HG03175 (cell line): ENCODE results near the gene ST14.

Experiments used
- ATAC-seq: cut with Tn5 transposase; IDR thresholded peaks from one replicate; pipeline ENCODE4 v1.9.1; 2021; ENCODE audit warnings: mild to moderate bottlenecking, moderate library complexity; ENCODE audit not compliant: unreplicated experiment

Gene ST14

DNA sequence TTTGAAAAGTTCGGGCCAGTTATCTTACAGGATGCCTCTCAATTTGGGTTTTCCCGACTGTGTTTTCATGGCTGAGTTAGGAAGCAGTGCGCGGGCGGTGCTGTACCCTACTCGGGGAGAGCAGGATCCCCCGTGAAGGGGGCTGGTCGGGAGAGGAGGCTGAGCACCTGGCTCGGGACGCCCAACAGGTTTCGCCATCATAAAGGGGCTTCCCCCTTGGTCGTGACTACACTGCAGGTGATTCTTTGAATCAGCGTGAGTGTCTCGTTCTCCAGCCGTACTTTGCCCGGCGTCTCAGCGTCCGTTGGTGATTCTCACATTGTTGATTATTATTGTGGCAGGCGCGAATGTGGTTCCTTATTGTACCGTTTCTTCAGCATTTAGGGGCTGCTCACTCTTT, 46.6 kb downstream of the ST14 start:
- no peak for ATAC-seq

GRCh38 chr11:130208241-130209127, 48.9 kb downstream of the ST14 start:
- ATAC-seq = no peak

DNA sequence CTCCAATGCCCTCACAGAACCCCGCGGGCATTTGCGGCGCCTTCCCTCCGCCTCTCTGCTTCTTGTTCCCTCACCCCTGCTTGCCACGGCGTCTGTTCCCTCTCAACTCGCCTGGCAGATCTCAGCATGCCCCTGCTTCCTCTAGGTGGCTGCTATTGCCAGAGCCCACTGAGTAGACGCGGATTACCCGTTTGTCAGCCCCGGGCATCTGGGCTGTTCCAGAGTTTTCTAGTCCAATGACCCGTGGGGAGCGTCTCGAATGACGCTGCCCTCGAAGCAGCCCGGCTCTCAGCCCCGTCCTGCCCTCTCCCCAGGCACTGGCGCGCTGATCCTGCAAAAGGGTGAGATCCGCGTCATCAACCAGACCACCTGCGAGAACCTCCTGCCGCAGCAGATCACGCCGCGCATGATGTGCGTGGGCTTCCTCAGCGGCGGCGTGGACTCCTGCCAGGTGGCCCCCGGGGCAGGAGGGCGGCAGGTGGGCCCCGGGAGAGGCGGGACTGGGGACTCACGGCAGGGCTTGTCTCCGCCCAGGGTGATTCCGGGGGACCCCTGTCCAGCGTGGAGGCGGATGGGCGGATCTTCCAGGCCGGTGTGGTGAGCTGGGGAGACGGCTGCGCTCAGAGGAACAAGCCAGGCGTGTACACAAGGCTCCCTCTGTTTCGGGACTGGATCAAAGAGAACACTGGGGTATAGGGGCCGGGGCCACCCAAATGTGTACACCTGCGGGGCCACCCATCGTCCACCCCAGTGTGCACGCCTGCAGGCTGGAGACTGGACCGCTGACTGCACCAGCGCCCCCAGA, 49.7 kb downstream of the ST14 start:
- no peak for ATAC-seq

DNA sequence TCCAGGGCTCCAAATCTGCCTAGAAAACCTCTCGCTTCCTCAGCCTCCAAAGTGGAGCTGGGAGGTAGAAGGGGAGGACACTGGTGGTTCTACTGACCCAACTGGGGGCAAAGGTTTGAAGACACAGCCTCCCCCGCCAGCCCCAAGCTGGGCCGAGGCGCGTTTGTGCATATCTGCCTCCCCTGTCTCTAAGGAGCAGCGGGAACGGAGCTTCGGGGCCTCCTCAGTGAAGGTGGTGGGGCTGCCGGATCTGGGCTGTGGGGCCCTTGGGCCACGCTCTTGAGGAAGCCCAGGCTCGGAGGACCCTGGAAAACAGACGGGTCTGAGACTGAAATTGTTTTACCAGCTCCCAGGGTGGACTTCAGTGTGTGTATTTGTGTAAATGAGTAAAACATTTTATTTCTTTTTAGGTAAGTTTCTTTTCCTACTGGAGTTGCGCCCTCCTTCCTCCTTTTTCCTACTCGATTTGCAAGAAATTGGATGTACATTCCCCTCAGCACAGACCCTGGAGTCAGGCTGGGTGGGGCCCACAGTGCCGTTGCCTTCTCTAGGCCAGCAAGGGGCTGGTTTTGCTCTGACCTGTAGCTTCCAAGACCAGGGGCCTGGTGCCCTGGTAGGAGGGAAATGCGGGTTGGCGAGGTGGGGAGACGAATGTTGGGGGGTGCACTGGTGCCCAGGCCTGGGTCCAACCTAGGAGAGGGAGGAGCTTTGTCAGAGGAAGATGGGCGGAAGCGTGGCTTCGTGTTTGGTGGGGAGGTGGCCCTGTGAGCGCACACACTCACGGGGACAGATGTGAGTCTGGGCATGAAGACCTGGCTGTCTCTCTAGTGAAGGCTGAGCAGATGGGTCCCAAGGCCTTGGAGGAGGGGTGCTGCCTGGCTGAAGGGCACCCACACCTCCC, 50.6 kb downstream of the ST14 start:
- no peak for ATAC-seq

GRCh38 chr11:130211144-130211543, 51.6 kb downstream of the ST14 start:
- ATAC-seq = no peak

DNA sequence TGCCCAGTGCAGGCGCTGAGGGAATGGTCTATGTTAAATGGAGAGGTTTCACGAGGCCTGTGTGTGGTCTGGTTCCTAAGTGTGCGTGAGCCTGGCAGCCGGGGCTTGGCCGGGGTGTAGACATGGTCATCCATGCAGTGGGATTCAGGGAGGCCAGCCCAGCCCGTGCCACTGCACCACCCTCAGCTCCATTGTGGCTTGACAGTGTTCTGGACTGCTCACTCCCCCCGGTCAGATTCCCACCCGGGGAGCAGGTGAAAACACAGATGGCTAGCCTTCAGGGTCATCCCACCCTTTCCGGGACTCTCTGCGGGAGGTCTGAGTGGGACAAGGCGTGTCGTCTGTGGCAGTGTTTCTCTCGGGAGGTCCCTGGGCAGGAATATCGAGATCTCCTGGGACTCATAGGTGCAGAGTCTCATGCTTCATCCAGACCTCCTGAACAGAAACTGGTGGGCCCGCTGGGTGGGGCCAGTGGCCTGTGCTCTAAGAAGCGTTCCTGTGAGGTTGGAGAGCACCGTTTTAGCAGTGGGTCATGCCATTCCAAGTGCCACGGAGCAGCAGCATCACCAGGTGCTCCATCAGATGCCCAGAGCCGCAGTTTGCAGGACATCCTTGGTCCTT, 52.3 kb downstream of the ST14 start:
- ATAC-seq = no peak

- ATAC-seq = peak; percentile 27
Observed at GRCh38 chr11:130212431-130212961, 52.9 kb downstream of the ST14 start.

GRCh38 chr11:130213143-130213978, 53.8 kb downstream of the ST14 start:
- ATAC-seq = peak; percentile 88

GRCh38 chr11:130213979-130214281, 54.3 kb downstream of the ST14 start:
- no peak for ATAC-seq

GRCh38 chr11:130214861-130215530, 55.4 kb downstream of the ST14 start:
- ATAC-seq = no peak

GRCh38 chr11:130215531-130216220, 56.1 kb downstream of the ST14 start:
- ATAC-seq = no peak

- ATAC-seq = no peak
Observed at GRCh38 chr11:130216221-130216550, 56.6 kb downstream of the ST14 start.

DNA sequence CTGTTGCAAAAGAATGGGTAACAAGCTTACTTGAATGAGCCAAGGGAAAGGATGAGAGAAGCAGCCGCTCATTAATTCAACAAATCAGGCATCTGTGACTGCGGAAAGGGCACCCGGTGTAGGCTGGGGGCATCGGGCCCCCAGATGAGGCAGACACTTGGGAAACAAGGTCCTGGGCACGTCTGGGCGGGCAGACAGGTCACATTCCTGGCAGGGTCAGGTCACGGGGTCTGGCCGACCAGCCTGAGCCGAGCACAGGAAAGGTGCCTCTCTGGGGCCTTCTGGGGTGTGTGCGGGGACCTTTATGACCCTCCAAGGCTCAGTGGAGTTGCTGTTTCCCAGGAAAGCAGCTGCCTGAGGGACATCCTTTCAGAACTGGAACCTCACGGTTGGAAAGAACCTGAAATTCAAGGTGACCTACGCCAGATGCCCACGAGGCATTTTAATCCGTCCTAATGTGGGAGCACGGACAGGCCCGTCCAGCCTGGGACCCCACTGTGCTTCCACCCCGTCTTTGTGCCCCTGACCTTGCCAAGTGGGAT, 57.1 kb downstream of the ST14 start:
- ATAC-seq = no peak

DNA sequence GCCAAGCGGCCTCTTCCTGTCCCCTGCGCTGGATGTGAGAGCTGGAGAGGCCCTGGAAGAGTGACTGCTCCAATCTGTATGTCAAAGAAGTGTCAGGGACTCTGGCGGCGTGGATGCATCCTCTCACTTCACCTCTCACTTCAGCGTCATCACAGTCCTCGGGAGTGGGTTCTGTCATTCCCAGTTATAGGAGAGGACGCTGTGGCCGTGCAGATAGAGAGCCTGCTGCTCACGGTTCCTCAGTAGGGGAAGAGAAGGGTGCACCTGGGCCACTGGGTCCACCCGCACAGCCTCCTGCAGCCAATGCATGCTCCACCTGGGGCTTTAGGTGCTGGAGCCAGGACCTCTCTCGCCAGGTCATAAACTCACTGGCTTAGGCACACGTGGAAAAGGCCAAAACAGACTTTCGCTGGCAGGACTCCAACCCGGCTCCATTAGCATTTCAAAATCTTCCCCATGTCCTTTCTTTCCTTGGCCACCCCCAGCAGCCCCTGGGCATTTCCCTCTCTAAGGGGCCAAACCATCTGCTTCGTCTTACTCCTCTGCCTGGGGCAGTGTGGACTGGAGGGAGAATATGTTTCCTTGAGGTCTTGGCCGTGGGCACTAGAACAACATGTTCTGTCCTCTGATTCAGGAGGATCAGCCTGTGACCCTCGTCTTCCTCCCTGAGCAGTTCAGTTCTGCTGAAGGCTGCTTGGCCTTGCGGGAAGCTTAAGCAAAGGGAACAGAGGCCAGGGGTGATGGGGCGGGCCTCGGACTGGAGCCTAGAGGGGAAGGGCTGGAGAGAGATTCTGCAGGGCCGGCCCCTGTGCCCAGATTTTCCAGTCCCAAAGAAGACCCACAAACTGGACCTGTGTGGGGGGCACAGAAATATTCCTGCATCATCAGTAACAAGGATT, 57.8 kb downstream of the ST14 start:
- no peak for ATAC-seq

DNA sequence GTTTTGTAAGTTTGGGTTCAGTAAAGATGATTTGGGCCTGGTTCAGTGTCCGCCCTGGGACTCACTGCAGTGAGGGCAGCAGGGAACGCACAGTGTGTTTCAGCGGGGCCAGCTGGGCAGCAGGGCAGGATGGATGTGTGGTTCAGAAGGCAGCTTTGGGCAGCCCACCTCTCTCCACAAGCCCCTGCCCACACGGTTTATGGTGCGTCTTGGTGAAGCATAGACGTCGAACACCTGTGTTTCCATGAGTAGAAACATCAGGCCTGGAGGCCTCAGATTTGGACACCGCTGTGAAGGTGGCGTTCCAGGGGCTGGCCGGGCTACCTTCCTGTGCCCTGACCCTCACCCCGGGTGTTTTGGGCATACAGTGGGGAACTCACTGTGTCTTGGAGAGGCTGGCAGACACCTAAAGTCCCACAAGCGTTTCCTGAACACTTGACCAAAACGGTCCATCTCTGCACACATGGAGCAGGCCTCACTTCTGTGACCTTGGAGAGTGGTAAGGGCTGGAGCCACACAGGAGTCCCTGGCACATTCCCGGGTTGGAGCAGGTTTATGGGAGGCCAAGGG, 59.0 kb downstream of the ST14 start:
- no peak for ATAC-seq

DNA sequence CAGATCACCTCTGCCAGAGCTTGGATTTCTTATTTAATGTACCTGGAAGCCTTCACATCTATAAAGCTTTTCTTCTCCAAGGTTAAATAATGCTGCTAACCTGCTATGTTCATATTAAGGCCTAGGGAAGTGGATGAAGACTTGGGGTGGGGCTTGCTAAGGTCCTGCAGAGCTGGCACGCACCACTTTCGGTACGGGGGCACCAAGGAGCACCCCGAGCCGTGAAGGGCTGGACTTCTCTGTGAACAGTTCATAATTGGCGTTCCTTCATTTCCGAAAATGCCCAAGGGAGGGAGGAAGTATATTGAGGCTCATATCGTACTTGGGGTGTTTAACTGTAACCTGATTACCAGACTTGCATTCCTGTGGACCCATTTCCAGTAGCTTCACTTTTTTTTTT, 59.6 kb downstream of the ST14 start:
- no peak for ATAC-seq
